ENCODE data around the gene RAB30.
"Not testable (repeated sequence)": the region's sequence is repeated elsewhere in the genome, so short reads cannot be mapped to it uniquely, and the experiment has no call there.

RAB30 gene

DNA sequence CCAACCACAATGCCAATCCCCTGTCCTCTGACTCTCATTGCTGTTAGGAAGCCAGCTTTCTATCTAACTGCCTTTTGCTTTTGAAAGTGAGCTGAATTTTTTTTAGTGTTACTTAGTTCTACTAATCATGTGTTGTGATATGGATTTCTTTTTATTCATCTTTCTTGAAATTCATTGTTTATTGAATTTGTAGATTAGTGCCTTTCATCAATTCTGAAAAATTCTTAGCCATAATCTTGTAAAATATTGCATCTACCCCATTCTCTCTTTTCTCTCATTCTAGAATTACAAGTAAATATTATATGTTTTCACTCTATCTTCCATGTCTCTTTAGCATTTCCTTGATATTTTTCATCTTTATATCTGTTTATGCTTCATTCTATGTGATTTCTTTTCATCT lies 122.3 kb downstream of the RAB30 start:
- no peak for TF ChIP-seq CTCF (IDR thresholded peaks at IDR 0.05; ENCODE audit: low read depth, low read length)
- no peaks in the 10 kb centered on the region for H3K36me3 ChIP-seq

DNA sequence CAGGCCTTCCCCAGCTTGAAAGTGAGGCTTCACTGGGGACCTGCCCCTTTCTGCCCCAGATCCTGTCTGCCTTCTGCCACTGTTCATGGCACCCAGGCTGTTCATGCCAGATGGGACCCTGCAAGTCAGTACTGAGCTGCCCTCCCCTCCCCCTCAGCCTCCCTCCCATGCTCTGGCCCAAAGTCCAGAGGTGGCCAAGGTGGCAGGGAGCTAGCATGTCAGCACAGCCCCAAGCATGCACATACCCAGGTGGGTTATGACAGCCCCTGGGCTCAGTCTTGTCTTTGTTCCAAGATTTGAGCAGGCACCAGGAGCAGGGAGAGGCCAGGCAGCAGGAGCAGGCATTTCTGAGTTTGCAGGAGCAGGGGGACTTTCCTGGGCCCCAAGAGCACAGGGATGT lies 126.0 kb downstream of the RAB30 start:
- Histone ChIP-seq H3K36me3 (no peaks in the 10 kb centered on the region), H3K4me3 (ENCODE audit: low read depth, low read length) (no peak overlapping the region), H3K4me1 (no peaks in the 10 kb centered on the region), H3K27me3 (no peaks in the 10 kb centered on the region), H3K9me3 (no peaks in the 10 kb centered on the region)
- TF ChIP-seq CTCF (IDR thresholded peaks at IDR 0.05; ENCODE audit: low read depth, low read length) = no peak
- DNase-seq = no peak

More for the DNA sequence above, 122.3 kb downstream of the RAB30 start:
- Histone ChIP-seq H3K27me3 (no peaks in the 10 kb centered on the region), H3K9me3 (no peaks in the 10 kb centered on the region), H3K4me3 (ENCODE audit: low read depth, low read length) (no peak overlapping the region), H3K4me1 (no peaks in the 10 kb centered on the region)
- no peak for DNase-seq

- H3K9me3 ChIP-seq; H3K36me3 ChIP-seq; H3K4me3 ChIP-seq (ENCODE audit: low read depth, low read length); H3K4me1 ChIP-seq; DNase-seq; H3K27me3 ChIP-seq: not testable (repeated sequence)
These were observed 126.7 kb downstream of the RAB30 start for GRCh38 chr11:82945041-82945440.

DNA sequence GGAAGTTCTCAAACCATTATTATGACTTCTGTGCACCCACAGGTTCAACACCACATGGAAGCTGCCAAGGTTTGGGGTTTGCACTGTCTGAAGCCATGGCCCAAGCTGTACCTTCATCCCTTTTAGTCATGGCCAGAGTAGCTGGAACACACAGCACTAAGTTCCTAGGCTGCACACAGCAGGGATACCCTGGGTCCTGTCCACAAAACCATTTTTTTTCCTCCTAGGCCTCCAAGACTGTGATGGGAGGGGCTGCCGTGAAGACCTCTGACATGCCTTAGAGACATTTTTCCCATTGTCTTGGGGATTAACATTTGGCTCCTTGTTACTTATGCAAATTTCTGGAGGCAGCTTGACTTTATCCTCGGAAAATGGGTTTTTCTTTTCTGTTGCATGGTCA lies 127.5 kb downstream of the RAB30 start:
- Histone ChIP-seq H3K4me1 (no peaks in the 10 kb centered on the region), H3K9me3 (no peaks in the 10 kb centered on the region), H3K36me3 (no peaks in the 10 kb centered on the region), H3K4me3 (ENCODE audit: low read depth, low read length) (no peak overlapping the region), H3K27me3 (no peaks in the 10 kb centered on the region)
- TF ChIP-seq CTCF (IDR thresholded peaks at IDR 0.05; ENCODE audit: low read depth, low read length) = no peak
- no peak for DNase-seq

- H3K9me3 ChIP-seq; H3K4me1 ChIP-seq; H3K4me3 ChIP-seq (ENCODE audit: low read depth, low read length); DNase-seq; H3K36me3 ChIP-seq; H3K27me3 ChIP-seq: not testable (repeated sequence)
These were observed 128.3 kb downstream of the RAB30 start for GRCh38 chr11:82943430-82943829.

DNA sequence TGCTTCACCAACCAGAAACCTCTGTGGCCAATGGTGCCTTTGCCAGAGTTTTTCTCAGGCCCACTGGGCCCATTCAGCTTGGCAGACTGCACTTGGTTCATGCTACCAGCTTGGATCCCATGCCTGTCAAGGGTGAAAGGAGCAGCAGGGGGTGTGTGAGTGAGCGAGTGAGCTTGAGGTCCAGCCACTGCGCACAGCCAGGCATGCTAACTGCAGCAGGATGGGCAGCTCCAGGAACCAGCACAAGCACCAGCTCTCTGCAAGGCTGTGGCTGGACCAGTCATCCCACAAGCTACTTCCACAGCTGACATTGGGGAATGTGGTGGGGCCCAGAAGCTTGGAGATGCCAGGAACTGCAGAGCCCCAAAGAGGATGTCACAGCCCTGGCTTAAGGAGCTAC lies 129.3 kb downstream of the RAB30 start:
- Histone ChIP-seq H3K4me1 (no peaks in the 10 kb centered on the region), H3K4me3 (ENCODE audit: low read depth, low read length) (no peak overlapping the region), H3K9me3 (no peaks in the 10 kb centered on the region), H3K27me3 (no peaks in the 10 kb centered on the region), H3K36me3 (no peaks in the 10 kb centered on the region)
- DNase-seq = no peak
- TF ChIP-seq CTCF (IDR thresholded peaks at IDR 0.05; ENCODE audit: low read depth, low read length) = no peak

DNA sequence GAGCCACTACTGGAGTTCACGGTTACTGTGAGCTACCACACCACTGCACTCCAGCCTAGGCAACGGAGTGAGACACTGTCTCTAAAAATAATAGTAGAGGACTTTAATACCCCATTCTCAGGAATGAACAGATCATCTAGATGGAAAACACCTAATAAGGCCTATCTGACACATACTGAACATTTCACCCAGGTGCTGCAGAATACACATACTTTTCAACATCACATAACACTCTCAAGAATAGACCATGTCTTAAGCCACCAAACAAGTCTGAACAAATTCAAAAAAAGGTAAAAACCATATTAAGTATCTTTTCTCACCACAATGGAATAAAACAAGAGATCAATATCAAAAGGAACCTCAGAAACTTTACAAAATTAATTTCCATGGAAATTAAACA lies 132.2 kb downstream of the RAB30 start:
- TF ChIP-seq CTCF (IDR thresholded peaks at IDR 0.05; ENCODE audit: low read depth, low read length) = no peak
- no peak for DNase-seq
- no peaks in the 10 kb centered on the region for H3K4me1 ChIP-seq
- H3K27me3 ChIP-seq = no peaks in the 10 kb centered on the region
- H3K4me3 ChIP-seq (ENCODE audit: low read depth, low read length) = no peak overlapping the region
- H3K36me3 ChIP-seq = peaks cover 4% of the 10 kb centered on the region
- no peaks in the 10 kb centered on the region for H3K9me3 ChIP-seq
